ENCODE results near the gene SLC7A7. TPM values are rescaled to one million over a fixed set of nuclear protein-coding genes. Genes with fewer than 3 reads are reported as not detected.

The SLC7A7 gene
- total and polyA plus RNA-seq, 2 of the 13 experiments (the other 11 are each of a cell fraction or from before 2014, with no cell fraction given), result 0.13 to 0.63 TPM

- TF ChIP-seq STAG1 (CRISPR knock-in tag; IDR thresholded peaks at IDR 0.05), result peak; percentile 12; the same call in 1 of the 2 replicates
- TF ChIP-seq ZNF724P (CRISPR knock-in tag; IDR thresholded peaks at IDR 0.05; ENCODE audit: borderline replicate concordance), result peak; percentile 74; the same call in 1 of the 2 replicates
- TF ChIP-seq ZNF609 (CRISPR knock-in tag; IDR thresholded peaks at IDR 0.05; ENCODE audit: borderline replicate concordance), result peak; percentile 92
- 0 out of 2 replicates have a peak, but pooled peaks have one; percentile 31 for TF ChIP-seq AFF4 (CRISPR knock-in tag; IDR thresholded peaks at IDR 0.05)
- peak; percentile 96 for TF ChIP-seq ZC3H13 (CRISPR knock-in tag; IDR thresholded peaks at IDR 0.05)
- peak; percentile 61; the same call in 1 of the 2 replicates for TF ChIP-seq ZNF550 (CRISPR knock-in tag; IDR thresholded peaks at IDR 0.05; ENCODE audit: borderline replicate concordance)
- peak; percentile 97; the same call in 1 of the 2 replicates for TF ChIP-seq ZNF589 (CRISPR knock-in tag; conservative IDR thresholded peaks at IDR 0.05)
- peak; percentile 98 for TF ChIP-seq ZNF883 (CRISPR knock-in tag; IDR thresholded peaks at IDR 0.05; ENCODE audit: not compliant biosample characterization)
- TF ChIP-seq CSRNP1 (CRISPR knock-in tag; IDR thresholded peaks at IDR 0.05), result peak; percentile 99
- TF ChIP-seq YEATS2 (CRISPR knock-in tag; IDR thresholded peaks at IDR 0.05; ENCODE audit: borderline replicate concordance), result peak; percentile 94; the same call in 1 of the 2 replicates
- TF ChIP-seq SRSF1 (optimal IDR thresholded peaks at IDR 0.05; ENCODE audit: low read depth, low read length), result peak; percentile 99
- peak; percentile 97 for TF ChIP-seq MEF2D (CRISPR knock-in tag; IDR thresholded peaks at IDR 0.05)
- peak; percentile 88 for TF ChIP-seq ZBTB8A (CRISPR knock-in tag; IDR thresholded peaks at IDR 0.05; ENCODE audit: borderline replicate concordance, low read depth)
- TF ChIP-seq MBD4 (IDR thresholded peaks at IDR 0.05; ENCODE audit: borderline replicate concordance, low read length), result no peak; the same call in 1 of the 2 replicates
- peak; percentile 94; the same call in 1 of the 2 replicates for TF ChIP-seq SETDB1 (CRISPR knock-in tag; IDR thresholded peaks at IDR 0.05; ENCODE audit: borderline replicate concordance)
- peak; percentile 18; the same call in 1 of the 2 replicates for TF ChIP-seq ZSCAN12 (CRISPR knock-in tag; IDR thresholded peaks at IDR 0.05)
- peak; percentile 85 for TF ChIP-seq ZNF430 (CRISPR knock-in tag; IDR thresholded peaks at IDR 0.05)
- TF ChIP-seq PHB2 (IDR thresholded peaks at IDR 0.05; ENCODE audit: partially characterized antibody), result no peak
Observed at GRCh38 chr14:22766457-22767322, 48.5 kb downstream of the SLC7A7 start, which contains the start of gene OXA1L (continued).

All from HepG2 (cell line).